Stimulated activated CD8-positive, alpha-beta memory T cell treated with anti-CD3 and anti-CD28 coated beads, Interleukin-4, amount 100 ng/mL, for 4 hours (primary cell): ENCODE results near the gene GPR179.

Experiments used
- DNase-seq, 2 donors: peaks; one replicate each; pipeline ENCODE4 v3.0.0-alpha.2; 2020; ENCODE audit warnings: low read depth in 2 of 2, low spot score in 1 of 2

Gene GPR179

DNA sequence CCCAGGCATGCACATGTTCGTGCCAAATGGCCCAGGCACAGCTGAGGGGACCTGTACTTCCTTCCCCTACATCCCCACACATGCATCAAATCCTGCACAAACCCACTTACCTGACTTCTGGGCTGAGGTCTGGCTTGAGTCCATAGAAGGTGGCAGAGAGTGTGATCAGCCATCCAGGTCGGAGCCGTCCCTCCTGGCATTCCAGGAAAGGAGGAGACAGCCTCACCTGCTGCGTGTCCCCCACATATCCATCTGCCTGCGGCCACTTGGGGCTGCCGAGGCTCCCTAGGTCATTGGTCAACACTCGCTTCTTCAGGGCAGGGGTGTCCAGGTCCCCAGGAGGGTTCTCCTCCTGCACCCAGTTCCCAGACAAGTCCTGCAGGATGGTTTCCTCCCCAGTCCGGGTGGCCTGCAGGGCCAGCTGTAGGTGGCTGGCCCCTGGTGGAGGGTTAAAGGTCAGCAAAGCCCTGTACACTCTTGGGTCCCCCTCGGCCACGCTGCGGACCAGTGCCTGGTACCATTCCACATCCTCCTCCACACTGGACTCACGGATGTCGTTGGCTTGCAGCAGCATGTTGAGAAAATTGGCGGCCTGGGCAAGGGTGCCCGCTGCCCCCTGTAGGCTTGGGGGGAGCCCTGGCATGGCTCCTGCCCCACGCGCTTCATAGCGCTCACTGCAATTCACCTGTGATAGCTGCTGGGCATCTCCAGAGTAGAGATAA is 709 bp downstream of the GPR179 start:
- DNase-seq: no peak

DNA sequence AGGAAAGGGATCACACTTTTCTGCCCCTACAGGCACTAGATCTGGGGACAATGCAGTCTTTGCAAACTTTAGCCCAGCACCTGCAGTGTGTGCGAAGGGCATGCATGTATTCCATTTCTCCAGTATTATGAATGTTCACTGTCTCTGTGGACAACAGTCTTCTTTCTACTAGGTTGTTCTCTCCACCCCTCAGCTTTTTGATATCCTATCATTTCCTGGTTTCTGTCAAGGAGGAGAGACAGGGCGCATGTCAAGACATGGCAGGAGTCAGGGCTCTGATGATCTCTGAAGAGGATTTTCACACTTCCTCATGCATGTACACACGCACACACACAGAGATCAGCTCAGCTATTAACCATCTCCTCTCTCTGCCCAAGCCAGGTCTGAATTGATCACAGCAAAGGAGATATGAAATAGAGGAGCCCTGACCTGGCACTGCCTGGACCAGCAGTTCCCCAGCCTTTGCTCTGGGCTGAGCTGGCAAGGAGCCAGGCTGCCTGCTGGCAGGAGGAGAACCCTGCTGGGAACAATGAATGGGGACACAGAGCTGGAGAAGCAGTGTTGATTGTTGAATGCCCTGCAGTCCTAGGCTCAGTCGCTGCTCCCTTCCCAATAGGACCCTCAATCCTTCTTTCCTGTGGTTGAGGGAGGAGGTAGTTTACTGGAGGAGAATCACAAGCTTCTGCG is 2.6 kb downstream of the GPR179 start:
- DNase-seq: no peak

DNA sequence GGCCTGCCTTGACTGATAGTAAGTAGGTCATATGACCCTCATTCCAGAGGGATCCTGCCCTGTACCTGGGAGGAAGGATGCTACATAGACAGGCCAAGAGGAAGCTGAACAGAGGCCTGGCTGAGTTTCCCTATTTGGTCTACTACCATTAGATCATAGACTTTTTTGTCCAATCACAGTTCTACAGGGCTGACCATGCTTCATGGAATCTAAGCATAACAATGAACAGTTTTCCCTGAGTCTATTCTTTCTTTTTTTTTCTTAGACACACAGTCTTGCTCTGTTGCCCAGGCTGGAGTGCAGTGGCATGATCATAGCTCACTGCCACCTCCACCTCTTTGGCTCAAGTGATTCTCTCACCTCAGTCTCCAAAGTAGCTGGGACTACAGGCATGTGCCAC is 3.9 kb downstream of the GPR179 start:
- no peak for DNase-seq

DNA sequence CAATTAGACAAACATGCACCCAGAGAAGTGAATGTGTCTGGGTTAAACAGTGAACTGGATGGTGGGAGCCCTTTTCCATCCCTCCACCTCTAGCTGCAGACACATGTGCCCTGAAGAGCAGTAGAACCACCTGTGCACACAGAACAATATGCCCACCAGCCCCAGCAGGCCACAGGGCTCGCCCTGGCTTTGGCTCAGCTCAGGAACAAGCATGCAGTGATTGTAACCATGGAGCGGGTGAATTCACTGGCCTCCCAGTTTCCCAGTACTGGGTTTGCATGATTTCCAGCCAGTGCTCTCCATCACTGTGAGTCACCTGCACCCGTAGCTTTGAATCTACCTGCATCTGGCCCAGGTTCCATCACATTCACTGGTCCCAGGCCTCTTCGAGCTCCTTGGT is 5.2 kb downstream of the GPR179 start:
- no peak for DNase-seq

DNA sequence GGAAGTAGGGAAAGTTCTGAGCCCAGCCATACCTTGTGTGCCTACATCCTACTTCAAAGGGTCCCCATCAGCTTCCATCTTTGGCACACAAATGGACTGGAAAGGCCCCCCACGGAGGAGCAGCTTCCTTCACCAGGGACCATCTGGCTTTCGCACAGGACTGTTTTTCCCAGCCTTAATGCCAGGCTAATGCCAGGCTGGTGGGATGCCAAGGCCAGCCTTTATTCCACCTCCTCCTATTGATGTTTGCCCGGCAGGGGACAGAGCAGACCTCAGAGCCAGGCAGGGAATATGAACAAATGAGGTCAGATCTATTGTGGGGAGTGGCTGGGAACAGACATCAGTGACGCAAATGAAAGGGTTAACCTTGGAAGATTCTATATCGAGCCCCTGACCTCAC is 5.7 kb downstream of the GPR179 start:
- DNase-seq: no peak

DNA sequence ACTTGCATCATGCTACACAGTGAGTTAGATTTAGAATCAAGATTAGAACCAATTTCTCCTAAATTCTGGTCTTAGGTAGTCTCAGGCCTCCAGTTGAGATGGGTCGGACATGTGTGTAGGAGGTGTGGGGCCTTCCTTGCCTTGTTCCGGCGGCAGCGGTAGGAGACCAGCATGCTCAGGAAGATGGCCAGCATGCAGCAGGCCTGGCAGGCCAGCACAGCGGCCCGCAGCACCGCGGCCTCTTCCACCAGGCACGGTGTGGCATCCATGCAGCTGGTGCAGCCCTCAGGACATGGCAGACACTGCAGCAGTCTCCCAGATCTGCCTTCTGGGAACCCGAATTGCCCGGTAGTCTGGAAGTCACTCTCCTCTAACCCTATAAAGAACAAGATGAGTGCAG is 6.9 kb downstream of the GPR179 start:
- no peak for DNase-seq

DNA sequence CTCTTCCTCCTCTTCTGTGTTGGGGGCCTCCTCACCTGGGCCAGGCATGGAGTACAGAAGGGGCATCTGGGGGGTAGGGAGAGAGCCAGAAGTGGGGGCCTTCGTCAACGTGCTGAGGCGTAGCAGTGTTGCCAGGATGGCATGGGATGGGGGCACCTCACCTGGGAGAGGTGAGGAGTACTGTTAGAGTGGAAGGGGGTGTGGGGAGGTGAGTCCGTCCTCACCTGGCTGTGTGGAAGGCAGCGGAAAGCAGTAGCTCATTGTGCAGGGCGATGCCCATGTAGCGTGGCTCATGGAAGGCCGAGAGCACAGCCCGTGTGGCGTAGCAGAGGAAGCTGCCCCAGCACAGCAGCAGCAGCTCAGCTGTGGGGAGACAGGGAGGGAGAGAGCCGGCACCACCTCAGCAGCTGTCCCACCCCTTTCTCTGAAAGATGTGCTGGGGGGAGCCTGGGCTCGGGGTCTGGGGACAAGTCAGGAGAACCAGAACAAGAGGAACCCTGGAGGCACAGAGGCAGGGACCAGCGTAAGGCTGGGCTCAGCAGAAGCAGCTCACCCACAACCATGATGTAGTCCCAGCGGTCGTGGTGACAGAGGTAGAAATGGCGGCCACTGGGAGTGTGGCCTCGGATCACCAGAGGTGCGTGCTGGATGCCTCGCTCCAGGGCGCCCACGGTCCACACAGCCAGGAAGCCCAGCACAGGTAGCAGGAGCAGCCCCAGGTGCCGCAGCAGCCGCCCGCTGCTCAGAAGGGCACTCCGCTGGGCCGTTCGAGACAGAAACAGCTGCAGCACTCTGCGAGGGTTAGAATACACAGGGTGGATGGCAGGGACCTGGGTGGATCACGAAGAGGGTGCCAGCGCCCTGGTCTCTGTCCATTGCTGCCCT is 9.0 kb downstream of the GPR179 start:
- no peak for DNase-seq

DNA sequence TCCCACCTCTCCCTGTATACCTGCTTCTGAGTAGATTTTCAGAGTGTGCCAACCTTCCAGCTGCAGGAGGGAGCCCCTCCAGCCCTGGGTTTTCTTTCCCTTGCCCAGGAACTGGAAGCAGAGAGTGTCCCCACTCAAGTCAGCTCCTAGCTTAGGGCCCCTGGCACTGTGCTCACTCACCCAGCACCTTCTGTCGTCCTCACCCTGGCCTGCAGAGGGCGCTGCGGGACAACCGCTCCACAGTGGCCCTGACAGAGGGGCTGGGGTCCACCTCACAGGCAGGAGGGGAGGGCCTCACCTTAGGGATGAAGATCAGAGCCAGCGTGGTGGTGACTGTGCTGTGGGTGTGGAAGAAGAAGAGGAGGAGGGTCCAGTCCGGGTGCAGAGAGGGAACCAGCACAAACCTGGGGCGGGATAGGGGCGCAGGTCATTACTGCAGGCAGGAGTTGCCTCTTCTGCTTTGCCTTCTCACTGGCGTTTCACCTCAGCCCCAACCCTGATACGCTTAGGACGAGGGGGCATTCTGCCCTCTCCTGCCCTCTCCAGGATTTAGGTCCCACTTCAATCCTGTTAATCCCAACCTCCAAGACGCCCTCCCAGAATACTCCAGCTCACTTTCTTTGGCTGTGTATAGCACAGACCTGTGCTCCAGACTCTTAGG is 10.0 kb downstream of the GPR179 start:
- DNase-seq: no peak

DNA sequence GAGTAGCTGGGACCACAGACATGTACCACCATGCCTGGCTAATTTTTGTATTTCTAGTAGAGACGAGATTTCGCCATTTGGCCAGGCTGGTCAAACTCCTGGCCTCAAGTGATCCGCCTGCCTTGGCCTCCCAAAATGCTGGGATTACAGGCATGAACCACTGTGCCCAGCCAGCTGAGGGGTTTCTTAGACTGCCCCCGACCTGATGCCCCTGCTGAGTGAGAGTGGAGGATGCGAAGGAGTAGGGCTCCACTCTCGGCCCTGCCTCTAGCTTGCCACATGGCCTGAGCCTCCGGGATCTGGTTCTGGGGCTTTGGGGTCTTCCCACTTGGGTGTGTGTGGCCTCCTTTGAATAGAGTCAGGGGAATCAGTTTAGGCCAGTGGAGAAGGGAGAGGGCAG is 11.0 kb downstream of the GPR179 start:
- DNase-seq: no peak

DNA sequence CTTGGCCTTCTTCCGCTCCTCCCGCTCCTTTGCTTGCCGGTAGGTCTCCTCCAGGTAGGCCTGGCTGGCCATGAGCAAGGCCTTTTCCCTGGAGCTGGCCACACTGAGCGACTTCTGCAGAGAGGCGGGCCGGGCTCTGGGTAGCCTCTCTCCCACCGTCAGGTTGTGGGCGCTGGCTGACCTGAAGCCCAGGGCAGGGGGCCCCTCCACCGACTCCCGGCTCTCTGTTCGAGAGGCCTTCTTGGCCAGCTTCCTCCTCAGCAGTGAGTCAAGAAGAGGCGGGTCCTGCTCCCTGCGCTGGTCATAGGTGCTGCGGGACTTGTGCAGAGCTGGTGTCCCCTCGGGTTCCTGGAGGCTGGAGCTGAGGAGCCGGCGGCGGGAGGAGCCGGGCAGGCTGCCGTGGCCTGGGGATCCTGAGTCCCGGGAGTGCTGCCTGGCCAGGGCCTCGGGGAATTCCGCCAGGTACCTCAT is 12.8 kb downstream of the GPR179 start:
- DNase-seq: no peak

DNA sequence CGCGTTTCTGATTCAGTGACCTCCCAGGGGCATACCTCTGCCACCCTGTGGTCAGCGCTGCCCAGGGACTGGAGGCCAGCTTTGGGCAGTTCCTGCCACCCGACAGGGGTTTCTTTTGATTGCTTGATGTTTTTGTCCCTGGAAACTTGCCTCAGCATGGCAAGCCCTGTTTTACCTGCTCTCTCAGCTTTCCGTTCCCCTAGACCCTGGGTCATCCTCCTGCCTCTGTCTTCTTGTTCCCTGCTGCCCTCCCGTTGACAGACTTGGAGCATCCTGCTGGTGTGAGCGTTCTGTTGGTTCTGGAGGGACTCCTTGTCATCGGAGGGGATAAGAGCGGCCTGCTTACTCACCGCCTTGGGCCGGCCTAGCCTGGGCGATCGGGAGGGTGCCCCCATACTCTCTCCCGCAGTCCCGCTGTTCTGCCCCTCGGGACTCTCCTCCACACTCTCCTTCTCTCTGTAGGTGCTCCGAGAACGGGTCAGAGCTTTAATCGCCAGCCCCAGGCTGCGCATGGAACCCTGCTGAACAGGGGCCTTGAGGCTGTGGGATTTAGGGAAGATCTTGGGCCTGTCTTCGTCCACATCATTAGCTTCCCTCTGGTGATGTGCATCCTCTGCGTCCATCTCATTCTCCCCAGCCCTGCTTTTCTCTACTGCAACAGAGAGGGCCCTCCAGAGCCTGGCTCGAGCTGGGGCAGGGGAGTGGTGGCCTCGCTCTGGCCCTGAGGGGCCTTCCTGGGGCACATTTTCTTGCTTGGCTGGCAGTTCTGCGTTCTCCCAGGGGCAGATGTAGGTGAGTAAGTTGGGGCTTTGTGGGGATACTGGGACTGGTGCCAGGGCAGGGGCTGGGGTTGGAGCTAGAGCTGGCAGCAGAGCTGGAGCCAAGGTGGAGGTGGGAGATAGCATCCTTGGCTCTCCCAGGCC is 13.7 kb downstream of the GPR179 start:
- DNase-seq: no peak

DNA sequence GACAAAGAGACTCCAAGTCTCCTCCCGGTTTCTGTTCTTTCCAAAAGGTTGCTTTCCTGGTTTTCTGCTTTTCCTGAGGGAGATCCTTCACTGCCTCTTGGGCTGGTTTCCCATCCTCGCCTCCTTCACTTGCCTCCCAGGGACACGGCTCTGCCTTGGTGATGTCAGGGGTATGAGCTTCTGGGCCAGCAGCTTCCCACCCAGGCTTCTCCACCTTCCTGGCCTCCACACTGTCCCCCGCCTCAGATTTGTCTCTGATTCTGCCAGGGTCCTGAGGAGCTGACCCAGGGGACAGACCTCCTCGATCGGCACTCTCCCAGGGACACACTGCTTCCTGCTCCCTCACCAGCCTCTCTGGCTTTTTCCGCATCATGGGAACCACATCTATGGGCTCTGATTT is 14.5 kb downstream of the GPR179 start:
- DNase-seq: no peak

DNA sequence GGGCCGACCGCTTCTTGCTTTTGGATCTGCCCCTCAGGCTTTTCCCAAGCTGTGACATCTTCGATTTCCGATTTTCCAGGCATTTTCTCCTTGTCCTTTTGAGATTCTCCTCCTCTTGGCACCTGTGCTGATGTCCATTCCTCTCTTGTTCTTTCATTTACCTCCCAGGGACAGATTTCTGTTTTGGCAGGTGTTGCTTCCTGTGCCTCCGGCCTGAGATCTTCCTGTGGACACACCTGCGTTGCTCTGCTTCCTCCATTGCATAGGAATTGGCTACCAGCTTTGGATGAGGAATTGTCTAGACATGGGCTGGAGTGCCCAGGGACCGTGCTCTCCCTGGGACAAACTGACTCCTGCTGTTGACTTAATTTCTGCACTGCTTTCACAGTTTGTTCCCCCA is 15.1 kb downstream of the GPR179 start:
- DNase-seq: no peak

DNA sequence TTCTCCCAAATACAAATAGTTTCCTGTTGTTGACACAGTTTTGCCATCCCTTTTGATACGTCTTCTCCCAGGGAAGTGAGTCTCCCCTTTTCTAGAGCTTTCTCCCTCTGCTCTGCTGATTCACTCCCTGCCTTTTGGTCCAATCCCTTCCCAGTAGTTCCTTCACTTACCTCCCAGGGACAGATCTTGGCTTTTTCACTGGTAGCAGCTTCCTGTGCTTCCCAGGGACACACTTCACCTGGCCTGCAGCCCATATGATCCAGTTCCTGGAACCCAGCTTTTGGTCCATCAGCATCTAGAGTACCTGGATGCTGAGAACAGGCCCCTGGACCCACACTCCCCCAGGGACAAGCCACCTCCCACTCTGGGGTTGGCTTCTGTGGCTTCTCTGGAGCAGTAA is 15.8 kb downstream of the GPR179 start:
- no peak for DNase-seq

DNA sequence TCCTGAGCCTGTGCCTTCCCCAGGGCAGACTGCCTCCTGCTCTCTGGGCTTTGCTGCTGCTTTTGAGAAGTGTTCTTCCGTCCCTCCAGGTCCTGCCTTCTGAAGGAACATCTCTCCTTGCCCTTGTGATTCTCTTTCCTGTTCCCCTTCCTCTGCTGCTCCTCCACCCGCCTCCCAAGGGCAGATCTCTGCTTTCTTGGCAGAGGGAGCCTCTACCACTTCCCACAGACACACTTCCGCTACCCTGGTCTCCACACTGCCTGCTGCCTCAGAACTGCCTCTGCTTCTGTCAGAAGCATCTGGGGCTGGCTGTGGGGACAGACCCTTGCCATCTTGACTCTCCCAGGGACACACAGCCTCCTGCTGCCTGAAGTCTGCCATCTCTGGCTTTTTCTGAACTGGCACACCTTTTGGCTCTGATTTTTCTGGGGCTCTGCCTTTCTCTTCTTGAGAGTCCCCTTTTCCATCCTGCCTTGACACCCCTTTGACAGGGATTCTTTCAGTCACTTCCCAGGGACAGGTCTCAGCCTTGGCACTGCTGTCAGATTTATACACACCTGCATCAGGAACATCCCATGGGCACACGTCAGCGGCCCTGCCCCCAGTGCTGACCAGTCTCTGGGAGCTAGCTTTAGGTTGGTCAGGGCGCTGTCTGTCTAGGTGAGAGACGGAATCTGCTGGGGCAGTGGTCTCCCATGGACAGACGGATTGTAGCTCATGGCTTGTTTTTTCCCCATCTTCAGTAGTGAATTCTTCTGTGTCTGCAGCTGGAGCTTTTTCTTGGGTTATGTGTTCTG is 16.6 kb downstream of the GPR179 start:
- no peak for DNase-seq

DNA sequence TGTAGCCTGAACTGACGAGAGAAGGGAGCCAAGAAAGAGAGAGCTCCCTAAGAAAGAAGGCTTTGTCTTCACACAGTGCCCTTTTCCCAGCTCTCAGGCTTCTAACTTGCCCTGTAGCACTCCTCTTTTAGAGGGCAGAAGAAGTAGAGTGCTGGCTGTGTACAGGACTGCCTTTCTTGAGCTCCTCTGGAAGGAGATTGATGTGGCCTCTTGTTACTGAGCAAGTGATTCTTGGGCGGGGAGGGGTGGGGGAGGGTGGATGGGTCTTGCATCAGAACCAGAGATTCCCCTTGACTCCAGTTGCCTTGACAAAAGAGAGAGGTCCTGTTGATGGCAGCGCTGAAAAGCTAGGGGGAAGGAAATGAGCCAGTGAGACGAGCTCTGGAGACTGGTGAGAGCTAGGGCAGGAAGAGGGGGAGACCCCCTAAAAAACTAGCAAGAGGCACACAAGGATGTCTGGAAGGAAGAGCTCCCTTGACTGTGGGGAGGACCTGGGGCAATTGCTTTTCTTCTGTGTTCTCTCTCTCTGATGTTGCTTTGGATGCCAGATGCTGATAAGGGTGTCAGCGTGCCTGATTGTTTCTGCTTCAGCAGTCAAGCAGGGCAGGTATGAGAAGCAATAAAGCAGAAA is 18.4 kb downstream of the GPR179 start:
- no peak for DNase-seq

DNA sequence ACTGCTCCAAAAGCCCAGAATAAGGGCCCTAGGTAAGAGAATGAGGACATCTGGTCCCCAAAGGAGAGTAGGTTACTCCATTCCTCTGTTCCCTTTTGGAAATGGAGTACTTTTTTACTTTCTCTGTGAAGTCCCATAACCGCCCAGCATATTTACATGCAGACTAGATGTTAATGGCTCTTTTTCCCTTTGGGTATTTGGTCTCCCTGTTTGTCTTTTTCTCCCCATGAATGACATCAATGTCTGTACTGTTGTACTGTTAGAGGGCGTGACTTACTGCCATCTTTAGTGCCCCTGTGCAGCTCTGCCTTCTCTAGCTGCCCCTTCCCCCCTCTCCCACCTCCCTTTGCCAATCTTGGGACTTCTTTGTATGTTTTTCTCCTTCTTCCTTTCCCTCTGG is 19.0 kb downstream of the GPR179 start:
- DNase-seq: no peak

DNA sequence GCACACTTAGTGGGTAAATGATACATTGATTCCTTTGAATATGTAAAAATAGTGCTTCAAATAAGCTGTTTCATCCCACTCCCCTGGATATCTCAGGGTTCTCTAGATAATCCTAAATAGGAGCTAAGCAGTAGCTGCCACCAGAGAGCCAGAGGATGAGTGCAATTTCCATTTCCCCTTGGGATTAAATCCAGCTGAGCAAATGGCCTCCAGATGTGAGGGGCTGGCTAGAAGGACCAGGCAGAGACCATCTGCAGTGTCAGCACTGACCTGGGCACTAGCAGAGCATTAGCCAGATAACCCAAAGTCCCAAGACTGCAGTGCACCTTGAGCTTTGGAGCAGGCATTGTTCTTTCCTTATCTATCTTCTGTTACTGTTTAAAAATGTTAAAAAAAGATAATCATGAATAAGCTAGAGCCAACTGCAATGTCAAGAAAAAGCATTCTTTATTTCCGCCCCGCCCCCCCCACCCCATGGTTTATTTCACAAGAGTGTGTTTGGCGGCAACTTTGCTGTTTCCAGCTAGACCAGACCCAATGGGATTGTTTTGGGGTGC is 19.5 kb downstream of the GPR179 start:
- DNase-seq: no peak

DNA sequence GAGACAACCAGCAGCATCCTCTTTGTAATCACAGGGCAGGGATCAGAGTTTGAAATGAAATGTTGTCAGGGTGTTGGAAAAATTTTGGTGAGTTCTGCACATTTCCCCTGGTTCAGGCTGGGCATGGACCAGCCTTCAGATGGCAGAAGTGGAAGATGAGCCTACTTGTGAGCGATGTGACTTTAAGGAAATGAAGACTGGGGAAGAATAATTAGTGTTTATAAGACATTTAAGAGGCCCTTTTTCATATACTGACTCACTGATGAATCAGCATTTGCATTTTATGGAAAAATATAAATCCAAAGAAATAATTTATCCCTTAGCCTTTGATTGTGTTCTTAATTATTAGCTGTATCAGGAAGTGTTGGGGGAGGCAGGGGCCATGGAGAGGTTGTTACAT is 20.9 kb downstream of the GPR179 start:
- DNase-seq: no peak
